GM12891 (cell line): ENCODE measurements around the gene ZNF407.
A peak's percentile ranks its signal among the peaks of the same experiment; 100 is the strongest.

Experiments used
- PAX5 ChIP-seq: IDR thresholded peaks from 2 replicates; pipeline ENCODE4 v1.6.1; 2011; ENCODE audit warnings: low read length, moderate library complexity, mild to moderate bottlenecking; ENCODE audit not compliant: insufficient read depth, severe bottlenecking
- POLR2A ChIP-seq: IDR thresholded peaks from 2 replicates; pipeline ENCODE4 v1.6.1; 2011; ENCODE audit warnings: low read depth, low read length, control low read depth
- POLR2AphosphoS5 ChIP-seq: IDR thresholded peaks from 2 replicates; pipeline ENCODE4 v1.6.1; 2011; ENCODE audit warnings: low read depth, low read length, control low read depth
- SPI1 ChIP-seq: IDR thresholded peaks from 2 replicates; pipeline ENCODE4 v1.6.1; 2011; ENCODE audit warnings: low read depth, low read length, control low read depth
- TAF1 ChIP-seq: IDR thresholded peaks from 2 replicates; pipeline ENCODE4 v1.6.1; 2011; ENCODE audit warnings: low read depth, low read length, control low read depth

GRCh38 chr18:74773171-74773624 is 175.5 kb downstream of the ZNF407 start:
- TF ChIP-seq TAF1 = no peak
- TF ChIP-seq POLR2AphosphoS5 = no peak
- no peak for TF ChIP-seq POLR2A
- no peak for TF ChIP-seq PAX5
- TF ChIP-seq SPI1 = peak; percentile 91
